ENCODE results near the gene GPR151.
A peak's percentile ranks its signal among the peaks of the same experiment; 100 is the strongest.

Gene GPR151

GRCh38 chr5:146541958-146542849 lies 26.2 kb upstream of the GPR151 start:
- peak; percentile 24 to 52 (median 38) for DNase-seq
- no peak overlapping the region for H3K27ac ChIP-seq (ENCODE audit: insufficient read depth, low read length, poor library complexity, severe bottlenecking)

DNA sequence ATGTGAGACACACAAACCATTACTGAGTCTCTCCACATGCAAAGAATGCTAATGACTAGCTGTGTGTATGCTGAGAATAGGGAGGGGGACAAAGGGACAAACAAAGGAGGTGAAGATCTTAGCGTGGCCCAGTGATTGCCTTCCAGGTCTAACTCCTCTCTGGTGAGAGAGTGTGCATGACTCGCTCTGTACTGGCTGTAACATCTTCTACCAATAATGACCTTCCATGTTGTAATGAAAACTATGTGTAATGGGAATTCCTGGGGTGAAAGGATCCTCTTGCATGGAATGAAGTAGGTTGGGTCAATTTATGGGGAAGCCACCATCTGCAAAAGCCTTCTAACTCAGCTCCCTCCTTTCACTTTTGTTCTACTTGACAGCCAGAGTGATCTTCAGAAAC lies 24.4 kb upstream of the GPR151 start:
- H3K36me3 ChIP-seq (ENCODE audit: control insufficient read depth, insufficient read depth, low read length) = no peaks in the 10 kb centered on the region
- DNase-seq = no peak
- H3K9me3 ChIP-seq (ENCODE audit: control insufficient read depth, low read length) = no peaks in the 10 kb centered on the region
- no peaks in the 10 kb centered on the region for H3K4me1 ChIP-seq (ENCODE audit: control insufficient read depth, insufficient read depth, low read length, poor library complexity, severe bottlenecking)
- H3K27ac ChIP-seq (ENCODE audit: insufficient read depth, low read length, poor library complexity, severe bottlenecking) = no peak overlapping the region
- H3K27me3 ChIP-seq (replicated peaks; ENCODE audit: control insufficient read depth, insufficient read depth, low read length, poor library complexity, severe bottlenecking) = no peaks in the 10 kb centered on the region
- H3K4me3 ChIP-seq (ENCODE audit: insufficient read depth, low read depth, low read length, poor library complexity, severe bottlenecking) = no peak overlapping the region

More at GRCh38 chr5:146541958-146542849, 26.2 kb upstream of the GPR151 start:
- Histone ChIP-seq H3K36me3 (ENCODE audit: control insufficient read depth, insufficient read depth, low read length) (no peaks in the 10 kb centered on the region), H3K27me3 (replicated peaks; ENCODE audit: control insufficient read depth, insufficient read depth, low read length, poor library complexity, severe bottlenecking) (no peaks in the 10 kb centered on the region), H3K4me3 (ENCODE audit: insufficient read depth, low read depth, low read length, poor library complexity, severe bottlenecking) (no peak overlapping the region), H3K9me3 (ENCODE audit: control insufficient read depth, low read length) (no peaks in the 10 kb centered on the region), H3K4me1 (ENCODE audit: control insufficient read depth, insufficient read depth, low read length, poor library complexity, severe bottlenecking) (no peaks in the 10 kb centered on the region)

DNA sequence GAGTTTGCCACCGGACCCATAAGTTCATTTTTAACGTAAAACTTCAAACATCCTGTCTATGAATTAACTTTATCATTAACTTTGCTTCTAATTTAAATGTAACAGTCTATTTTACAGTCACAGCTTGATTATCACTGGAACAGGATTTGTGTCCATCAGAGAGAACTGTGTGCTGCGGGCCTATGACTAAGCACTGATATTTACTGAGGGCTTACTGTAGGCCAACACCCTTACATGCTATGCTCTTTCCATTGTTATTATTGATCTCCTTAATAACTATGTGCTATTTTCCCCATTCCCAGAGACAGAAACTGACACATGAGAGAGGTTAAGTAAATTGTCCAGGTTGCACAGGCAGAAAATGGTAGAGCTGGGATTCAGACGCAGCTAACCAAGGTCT lies 24.0 kb upstream of the GPR151 start:
- H3K27ac ChIP-seq (ENCODE audit: insufficient read depth, low read length, poor library complexity, severe bottlenecking) = no peak overlapping the region
- no peaks in the 10 kb centered on the region for H3K9me3 ChIP-seq (ENCODE audit: control insufficient read depth, low read length)
- H3K4me3 ChIP-seq (ENCODE audit: insufficient read depth, low read depth, low read length, poor library complexity, severe bottlenecking) = no peak overlapping the region
- DNase-seq = no peak
- no peaks in the 10 kb centered on the region for H3K36me3 ChIP-seq (ENCODE audit: control insufficient read depth, insufficient read depth, low read length)
- H3K27me3 ChIP-seq (replicated peaks; ENCODE audit: control insufficient read depth, insufficient read depth, low read length, poor library complexity, severe bottlenecking) = no peaks in the 10 kb centered on the region
- H3K4me1 ChIP-seq (ENCODE audit: control insufficient read depth, insufficient read depth, low read length, poor library complexity, severe bottlenecking) = no peaks in the 10 kb centered on the region

DNA sequence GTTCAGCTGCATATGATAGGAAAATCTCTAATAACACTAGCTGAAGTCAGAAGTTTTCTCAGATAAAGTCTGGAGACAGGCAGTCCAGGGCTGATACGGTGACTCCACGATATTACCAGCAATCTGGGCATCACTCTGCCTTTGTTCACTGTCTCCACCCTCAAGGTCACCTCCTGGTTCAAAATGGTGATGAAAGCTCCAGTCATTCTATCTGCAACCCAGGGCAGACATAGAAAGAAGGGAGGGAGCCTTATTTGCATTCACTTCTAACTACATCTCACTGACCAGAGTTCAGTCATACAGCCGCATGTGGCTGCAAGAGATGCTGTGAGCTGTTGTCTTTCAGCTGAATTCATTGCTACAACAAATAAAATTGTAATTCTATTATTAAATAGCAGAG lies 22.4 kb upstream of the GPR151 start:
- H3K4me3 ChIP-seq (ENCODE audit: insufficient read depth, low read depth, low read length, poor library complexity, severe bottlenecking) = no peak overlapping the region
- no peaks in the 10 kb centered on the region for H3K4me1 ChIP-seq (ENCODE audit: control insufficient read depth, insufficient read depth, low read length, poor library complexity, severe bottlenecking)
- H3K27me3 ChIP-seq (replicated peaks; ENCODE audit: control insufficient read depth, insufficient read depth, low read length, poor library complexity, severe bottlenecking) = no peaks in the 10 kb centered on the region
- no peaks in the 10 kb centered on the region for H3K36me3 ChIP-seq (ENCODE audit: control insufficient read depth, insufficient read depth, low read length)
- no peaks in the 10 kb centered on the region for H3K9me3 ChIP-seq (ENCODE audit: control insufficient read depth, low read length)
- H3K27ac ChIP-seq (ENCODE audit: insufficient read depth, low read length, poor library complexity, severe bottlenecking) = no peak overlapping the region
- no peak for DNase-seq

DNA sequence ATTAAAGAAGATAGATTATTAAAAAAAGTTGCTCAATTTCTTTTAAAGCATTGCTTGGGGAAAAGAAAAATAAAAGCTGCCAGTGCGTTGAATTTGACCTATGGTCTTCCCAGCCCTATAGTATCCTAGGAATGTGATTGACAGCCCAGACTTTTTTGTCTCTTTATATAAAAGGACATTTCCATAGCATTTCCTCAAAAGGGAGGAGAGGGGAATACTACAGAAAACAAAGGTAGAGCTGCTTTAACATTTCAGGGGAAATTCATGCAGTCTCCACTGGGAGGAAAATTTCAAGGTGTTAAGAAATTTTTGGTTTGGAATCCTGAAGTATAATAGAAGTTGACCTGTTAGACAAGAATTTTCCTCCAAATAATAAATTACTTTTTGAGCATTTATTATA lies 17.9 kb upstream of the GPR151 start:
- DNase-seq = no peak
- Histone ChIP-seq H3K4me3 (ENCODE audit: insufficient read depth, low read depth, low read length, poor library complexity, severe bottlenecking) (no peak overlapping the region), H3K27ac (ENCODE audit: insufficient read depth, low read length, poor library complexity, severe bottlenecking) (no peak overlapping the region), H3K36me3 (ENCODE audit: control insufficient read depth, insufficient read depth, low read length) (no peaks in the 10 kb centered on the region), H3K27me3 (replicated peaks; ENCODE audit: control insufficient read depth, insufficient read depth, low read length, poor library complexity, severe bottlenecking) (no peaks in the 10 kb centered on the region), H3K4me1 (ENCODE audit: control insufficient read depth, insufficient read depth, low read length, poor library complexity, severe bottlenecking) (no peaks in the 10 kb centered on the region), H3K9me3 (ENCODE audit: control insufficient read depth, low read length) (no peaks in the 10 kb centered on the region)

- Histone ChIP-seq H3K4me1 (ENCODE audit: control insufficient read depth, insufficient read depth, low read length, poor library complexity, severe bottlenecking) (no peaks in the 10 kb centered on the region), H3K36me3 (ENCODE audit: control insufficient read depth, insufficient read depth, low read length) (no peaks in the 10 kb centered on the region), H3K9me3 (ENCODE audit: control insufficient read depth, low read length) (no peaks in the 10 kb centered on the region), H3K27me3 (replicated peaks; ENCODE audit: control insufficient read depth, insufficient read depth, low read length, poor library complexity, severe bottlenecking) (no peaks in the 10 kb centered on the region), H3K4me3 (ENCODE audit: insufficient read depth, low read depth, low read length, poor library complexity, severe bottlenecking) (no peak overlapping the region), H3K27ac (ENCODE audit: insufficient read depth, low read length, poor library complexity, severe bottlenecking) (no peak overlapping the region)
- peak; percentile 32 to 51 (median 36) for DNase-seq
These were observed 17.4 kb upstream of the GPR151 start for GRCh38 chr5:146533260-146533857.

DNA sequence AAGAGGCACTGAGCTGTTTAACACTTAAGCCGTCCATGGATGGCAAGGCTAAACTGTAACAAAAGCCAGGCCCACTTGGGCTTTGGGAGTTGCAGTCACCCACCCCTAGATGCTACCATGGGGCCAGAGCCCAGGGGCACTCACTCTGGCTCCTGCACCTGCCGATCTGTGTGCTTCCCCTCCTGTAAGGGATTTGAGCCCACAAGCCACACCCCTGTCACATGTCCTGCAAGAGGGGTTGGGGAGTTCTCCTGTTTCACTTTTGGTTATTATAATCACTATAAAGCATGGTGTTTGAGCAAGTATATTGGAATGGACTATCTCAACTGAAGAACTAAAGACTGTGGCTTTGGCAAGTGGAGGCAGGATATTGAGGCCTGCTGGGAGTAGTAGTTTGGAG lies 14.0 kb upstream of the GPR151 start:
- Histone ChIP-seq H3K4me3 (ENCODE audit: insufficient read depth, low read depth, low read length, poor library complexity, severe bottlenecking) (no peak overlapping the region), H3K27ac (ENCODE audit: insufficient read depth, low read length, poor library complexity, severe bottlenecking) (no peak overlapping the region), H3K36me3 (ENCODE audit: control insufficient read depth, insufficient read depth, low read length) (no peaks in the 10 kb centered on the region), H3K27me3 (replicated peaks; ENCODE audit: control insufficient read depth, insufficient read depth, low read length, poor library complexity, severe bottlenecking) (no peaks in the 10 kb centered on the region), H3K4me1 (ENCODE audit: control insufficient read depth, insufficient read depth, low read length, poor library complexity, severe bottlenecking) (no peaks in the 10 kb centered on the region), H3K9me3 (ENCODE audit: control insufficient read depth, low read length) (no peaks in the 10 kb centered on the region)
- DNase-seq = no peak

DNA sequence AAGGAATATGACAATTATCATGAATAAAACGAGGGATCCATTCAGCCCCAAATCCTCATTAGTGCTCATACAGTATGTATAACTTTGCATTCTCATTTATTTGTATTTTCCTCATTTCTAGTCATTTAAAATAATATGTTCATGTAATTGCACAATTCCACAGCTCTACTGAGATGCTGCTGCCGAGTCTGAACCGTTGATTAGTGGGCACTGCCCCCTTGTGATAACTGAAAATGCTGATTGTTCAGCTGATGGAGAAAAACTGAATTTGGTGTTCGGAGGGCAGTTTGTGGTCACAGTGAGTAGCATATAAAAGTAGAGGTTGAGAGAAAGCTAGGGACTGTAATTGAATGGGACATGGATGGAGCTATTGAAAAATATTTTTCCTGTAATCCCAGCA lies 12.2 kb upstream of the GPR151 start:
- H3K4me3 ChIP-seq (ENCODE audit: insufficient read depth, low read depth, low read length, poor library complexity, severe bottlenecking) = no peak overlapping the region
- no peak overlapping the region for H3K27ac ChIP-seq (ENCODE audit: insufficient read depth, low read length, poor library complexity, severe bottlenecking)
- no peak for DNase-seq
- no peaks in the 10 kb centered on the region for H3K9me3 ChIP-seq (ENCODE audit: control insufficient read depth, low read length)
- H3K27me3 ChIP-seq (replicated peaks; ENCODE audit: control insufficient read depth, insufficient read depth, low read length, poor library complexity, severe bottlenecking) = no peaks in the 10 kb centered on the region
- H3K4me1 ChIP-seq (ENCODE audit: control insufficient read depth, insufficient read depth, low read length, poor library complexity, severe bottlenecking) = no peaks in the 10 kb centered on the region
- H3K36me3 ChIP-seq (ENCODE audit: control insufficient read depth, insufficient read depth, low read length) = no peaks in the 10 kb centered on the region

- no peaks in the 10 kb centered on the region for H3K4me1 ChIP-seq (ENCODE audit: control insufficient read depth, insufficient read depth, low read length, poor library complexity, severe bottlenecking)
- H3K9me3 ChIP-seq (ENCODE audit: control insufficient read depth, low read length) = no peaks in the 10 kb centered on the region
- H3K4me3 ChIP-seq (ENCODE audit: insufficient read depth, low read depth, low read length, poor library complexity, severe bottlenecking) = no peak overlapping the region
- H3K27me3 ChIP-seq (replicated peaks; ENCODE audit: control insufficient read depth, insufficient read depth, low read length, poor library complexity, severe bottlenecking) = no peaks in the 10 kb centered on the region
- DNase-seq = no peak
- no peaks in the 10 kb centered on the region for H3K36me3 ChIP-seq (ENCODE audit: control insufficient read depth, insufficient read depth, low read length)
- no peak overlapping the region for H3K27ac ChIP-seq (ENCODE audit: insufficient read depth, low read length, poor library complexity, severe bottlenecking)
These were observed 11.8 kb upstream of the GPR151 start for GRCh38 chr5:146527785-146528184.

GRCh38 chr5:146523698-146524097 lies 7.7 kb upstream of the GPR151 start:
- Histone ChIP-seq H3K27ac (ENCODE audit: insufficient read depth, low read length, poor library complexity, severe bottlenecking) (no peak overlapping the region), H3K36me3 (ENCODE audit: control insufficient read depth, insufficient read depth, low read length) (no peaks in the 10 kb centered on the region), H3K9me3 (ENCODE audit: control insufficient read depth, low read length) (no peaks in the 10 kb centered on the region), H3K4me1 (ENCODE audit: control insufficient read depth, insufficient read depth, low read length, poor library complexity, severe bottlenecking) (no peaks in the 10 kb centered on the region), H3K27me3 (replicated peaks; ENCODE audit: control insufficient read depth, insufficient read depth, low read length, poor library complexity, severe bottlenecking) (no peaks in the 10 kb centered on the region), H3K4me3 (ENCODE audit: insufficient read depth, low read depth, low read length, poor library complexity, severe bottlenecking) (no peak overlapping the region)
- DNase-seq = no peak
